Measurements from ENCODE around the gene IRF7. TPM values are rescaled to one million over a fixed set of nuclear protein-coding genes. Genes with fewer than 3 reads are reported as not detected.
"Not testable (repeated sequence)": the region's sequence is repeated elsewhere in the genome, so short reads cannot be mapped to it uniquely, and the experiment has no call there.

Gene IRF7
- polyA plus RNA-seq, 1 of the 3 experiments (the other 2 are of a cell fraction): 6.3 TPM

GRCh38 chr11:647672-648158 lies 32.0 kb upstream of the IRF7 start:
- H3K36me3 ChIP-seq (replicated peaks in 1 of 2; ENCODE audit: control insufficient read depth in 1 of 2, insufficient read depth in 2 of 2, low read length in 1 of 2); H3K4me1 ChIP-seq (ENCODE audit: control insufficient read depth in 1 of 2, insufficient read depth in 2 of 2, low read depth in 1 of 2, low read length in 1 of 2); H3K9ac ChIP-seq; H3K4me2 ChIP-seq; H3K27me3 ChIP-seq (ENCODE audit: insufficient read depth); H4K20me1 ChIP-seq (ENCODE audit: insufficient read depth); H3K9me2 ChIP-seq; H3K27ac ChIP-seq (ENCODE audit: low read depth in 2 of 2, low read length in 1 of 2); H3K9me3 ChIP-seq; DNase-seq; H3K4me3 ChIP-seq (ENCODE audit: low read depth in 2 of 2, low read length in 1 of 2); POLR2A ChIA-PET; H2AFZ ChIP-seq (ENCODE audit: low read depth); H3K79me2 ChIP-seq (ENCODE audit: insufficient read depth): not testable (repeated sequence)
- H3F3A ChIP-seq (replicated peaks; ENCODE audit: insufficient read depth): peaks cover 14% of the 10 kb centered on the region
- CTCF ChIA-PET: interaction anchor here (2.0 kb wide), 1 partner anchor 93 kb away, joined by 6 read pairs; no protein-coding TSS in a partner anchor
- 78% methylated on average over 9 of the region's 14 CpGs for WGBS (ENCODE audit: low lambda C conversion rate)

- Histone ChIP-seq H3K4me2 (no peak overlapping the region), H4K20me1 (ENCODE audit: insufficient read depth) (no peaks in the 10 kb centered on the region), H3K4me1 (ENCODE audit: control insufficient read depth in 1 of 2, insufficient read depth in 2 of 2, low read depth in 1 of 2, low read length in 1 of 2) (no peaks in the 10 kb centered on the region), H3K27me3 (ENCODE audit: insufficient read depth) (no peaks in the 10 kb centered on the region), H3K9ac (no peak overlapping the region), H3F3A (replicated peaks; ENCODE audit: insufficient read depth) (peaks cover 14% of the 10 kb centered on the region), H3K27ac (ENCODE audit: low read depth in 2 of 2, low read length in 1 of 2) (no peak overlapping the region), H3K36me3 (replicated peaks in 1 of 2; ENCODE audit: control insufficient read depth in 1 of 2, insufficient read depth in 2 of 2, low read length in 1 of 2) (peaks cover 5 to 7% of the 10 kb centered on the region in 2 experiments), H3K79me2 (ENCODE audit: insufficient read depth) (no peaks in the 10 kb centered on the region), H3K9me3 (no peaks in the 10 kb centered on the region), H2AFZ (ENCODE audit: low read depth) (no peak overlapping the region), H3K9me2 (no peaks in the 10 kb centered on the region), H3K4me3 (ENCODE audit: low read depth in 2 of 2, low read length in 1 of 2) (no peak overlapping the region)
- CTCF ChIA-PET: interaction anchor here (1.4 to 2.0 kb wide), 2 partner anchors 81 to 91 kb away, joined by 6 read pairs; no protein-coding TSS in a partner anchor
- no peak for TF ChIP-seq TCF12 (IDR thresholded peaks at IDR 0.05)
- TF ChIP-seq CTCF (IDR thresholded peaks at IDR 0.05): no peak
- no peak for TF ChIP-seq NFIC (IDR thresholded peaks at IDR 0.05; ENCODE audit: borderline replicate concordance)
- TF ChIP-seq USF2 (IDR thresholded peaks at IDR 0.05; ENCODE audit: borderline replicate concordance, low read depth, low read length): no peak
- TF ChIP-seq FOXJ3 (CRISPR knock-in tag; IDR thresholded peaks at IDR 0.05): no peak
- TF ChIP-seq RAD21 (IDR thresholded peaks at IDR 0.05; ENCODE audit: low read length): no peak
- TF ChIP-seq RCOR1 (IDR thresholded peaks at IDR 0.05; ENCODE audit: low read length): no peak
- TF ChIP-seq CHD2 (IDR thresholded peaks at IDR 0.05; ENCODE audit: low read length, partially characterized antibody): no peak
- no peak for TF ChIP-seq GATA2 (CRISPR knock-in tag; IDR thresholded peaks at IDR 0.05)
- no peak for TF ChIP-seq MAX (IDR thresholded peaks at IDR 0.05; ENCODE audit: low read depth)
- no peak for TF ChIP-seq GABPA (IDR thresholded peaks at IDR 0.05; ENCODE audit: low read depth)
- TF ChIP-seq TAF1 (IDR thresholded peaks at IDR 0.05; ENCODE audit: borderline replicate concordance, low read depth, low read length): no peak
- TF ChIP-seq ELF1 (IDR thresholded peaks at IDR 0.05): no peak
- TF ChIP-seq NRF1 (IDR thresholded peaks at IDR 0.05; ENCODE audit: low read depth, low read length): no peak
- no peak for TF ChIP-seq JUND (IDR thresholded peaks at IDR 0.05)
- TF ChIP-seq YY1 (IDR thresholded peaks at IDR 0.05; ENCODE audit: low read depth): no peak
- WGBS (ENCODE audit: low lambda C conversion rate): 92% methylated on average over 14 of the region's 14 CpGs
- no peak for DNase-seq
- POLR2A ChIA-PET: no interaction called here
These were observed 30.5 kb upstream of the IRF7 start for GRCh38 chr11:646214-646613.

Measured in SK-N-SH (cell line).